Caki2 (cell line): ENCODE results near the gene BCAS4. TPM values are rescaled to one million over a fixed set of nuclear protein-coding genes. Genes with fewer than 3 reads are reported as not detected.

Experiments
- DNase-seq: peaks from one replicate; pipeline ENCODE4 v3.0.0-alpha.2; 2015; ENCODE audit warnings: low read depth
- in situ Hi-C: cut with HindIII; loops from 2 replicates; pipeline ENCODE4 v1.10.0; 2016; ENCODE audit warnings: low sequenced_read_pairs, low pct_unique_long_range_greater_than_20kb, mixed read lengths
- total RNA-seq: library from RNA; depleted of rRNA; stranded (reverse); fragments of >200 nt; shearing (Covaris generic); gene quantifications from 2 replicates; pipeline ENCODE4 v1.2.3, GENCODE V29; 2014; ENCODE audit warnings: low replicate concordance

Gene BCAS4
- total RNA-seq, 1 experiment from 2014 or later: 97.7 TPM

DNA sequence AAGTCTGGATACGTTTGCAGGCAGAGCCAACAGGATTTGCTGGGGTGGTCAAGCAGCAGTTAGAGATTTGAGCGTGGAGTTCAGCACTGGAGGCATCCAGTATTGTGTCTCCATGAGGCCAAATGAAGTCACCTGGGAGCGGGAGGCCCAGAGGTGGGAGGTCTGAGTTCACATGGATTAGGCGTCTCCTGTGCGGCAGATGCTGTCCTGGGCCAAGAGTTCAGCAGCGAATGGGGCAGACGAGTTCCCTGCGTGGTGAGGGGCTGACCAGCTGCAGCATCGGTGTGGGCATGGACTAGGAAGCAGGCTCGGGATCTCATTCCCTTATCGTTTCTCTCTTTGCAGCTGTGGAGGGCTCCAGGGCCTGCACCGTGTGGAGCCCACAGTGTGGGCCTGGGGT lies 66.2 kb downstream of the BCAS4 start:
- DNase-seq: no peak
- in situ Hi-C loops: no loop called here

DNA sequence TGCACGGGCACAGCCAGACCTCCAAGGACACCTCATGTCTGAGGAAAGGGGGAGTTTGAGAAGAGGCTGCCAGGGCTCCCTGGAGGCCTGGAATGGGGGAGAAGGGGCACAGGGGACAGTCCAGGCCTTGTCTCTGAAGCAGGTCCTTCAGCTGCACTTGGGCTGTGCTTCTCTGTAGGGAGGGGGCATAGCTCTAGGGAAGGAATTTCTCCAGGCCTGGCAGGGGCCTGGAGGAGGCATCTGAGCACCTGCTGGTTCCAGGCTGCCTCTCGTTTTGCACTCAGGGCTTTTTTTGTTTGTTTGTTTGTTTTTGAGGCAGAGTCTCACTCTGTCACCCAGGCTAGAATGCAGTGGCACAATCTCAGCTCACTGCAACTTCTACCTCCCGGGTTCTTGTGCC lies 67.7 kb downstream of the BCAS4 start:
- in situ Hi-C loops: no loop called here
- no peak for DNase-seq

DNA sequence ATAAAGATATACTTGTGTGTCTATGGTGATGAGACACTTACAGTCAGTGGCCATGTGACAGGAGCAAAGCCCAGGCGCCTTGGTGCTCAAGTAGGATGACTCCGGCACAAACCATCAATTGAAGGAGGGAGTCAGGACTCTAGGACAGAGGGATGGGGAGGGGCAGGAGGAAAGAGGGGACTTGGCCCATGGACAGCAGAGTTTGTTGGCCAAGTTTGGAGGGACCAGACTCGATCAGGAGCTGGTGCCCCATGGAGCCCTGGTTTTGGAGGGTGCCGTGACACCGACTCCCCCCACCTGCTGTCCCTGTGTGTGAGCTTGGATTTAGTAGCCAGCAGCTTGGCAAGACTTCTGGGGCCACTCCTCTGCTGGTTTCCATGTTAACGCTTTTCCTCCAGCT lies 70.3 kb downstream of the BCAS4 start:
- in situ Hi-C loops: no loop called here

DNA sequence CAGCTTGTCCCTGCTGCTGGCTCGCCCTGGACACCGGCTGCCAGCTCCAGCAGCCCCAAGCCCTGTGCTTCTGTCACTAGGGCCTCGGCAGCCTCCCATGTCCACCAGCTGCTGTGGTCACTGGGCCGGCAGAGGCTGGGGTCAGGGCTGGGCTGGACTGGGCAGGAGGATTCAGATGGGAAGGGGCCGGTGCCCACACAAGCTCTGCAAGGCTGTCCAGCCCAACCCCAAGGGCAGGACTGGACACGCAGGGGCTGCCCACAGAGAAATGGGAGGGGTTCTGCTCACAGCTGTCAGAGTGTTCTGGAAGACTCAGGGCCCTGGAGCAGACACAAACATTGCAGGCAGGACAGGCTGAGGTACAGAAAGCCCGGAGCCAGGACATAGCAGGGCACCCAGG lies 70.7 kb downstream of the BCAS4 start:
- in situ Hi-C loops: no loop called here
- no peak for DNase-seq

More for the DNA sequence above, 70.3 kb downstream of the BCAS4 start:
- no peak for DNase-seq

DNA sequence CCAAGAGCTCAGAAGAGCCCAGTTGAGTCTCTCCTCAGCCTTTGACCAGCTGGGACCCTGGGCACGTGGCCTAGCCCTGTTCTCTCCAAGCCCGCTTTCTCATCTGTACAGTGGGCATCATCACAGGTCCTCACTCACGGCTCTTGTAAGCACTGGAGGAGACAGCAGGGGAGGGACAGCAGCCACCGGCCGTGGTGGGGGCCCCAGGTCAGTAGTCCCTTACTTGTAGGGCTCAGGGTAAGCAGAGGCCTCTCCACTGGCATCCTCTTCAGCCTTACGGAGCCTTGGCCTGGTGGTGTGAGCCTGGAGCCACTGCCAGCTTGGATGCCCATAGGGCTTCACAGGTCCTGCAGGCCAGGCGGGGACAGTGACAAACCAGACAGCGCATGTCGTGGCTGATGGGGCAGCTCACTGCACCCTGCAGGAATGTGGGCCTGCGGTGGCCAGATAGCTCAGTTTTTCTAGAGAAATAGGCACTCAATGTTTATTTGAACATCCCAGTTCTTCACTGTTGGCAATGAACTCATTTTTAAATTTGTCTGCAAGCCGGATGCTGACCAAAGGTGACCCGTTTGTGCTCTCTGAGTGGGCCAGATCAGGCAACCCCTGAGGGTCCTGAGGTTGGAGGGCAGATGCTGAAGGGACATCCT lies 71.3 kb downstream of the BCAS4 start:
- no peak for DNase-seq
- in situ Hi-C loops: no loop called here

DNA sequence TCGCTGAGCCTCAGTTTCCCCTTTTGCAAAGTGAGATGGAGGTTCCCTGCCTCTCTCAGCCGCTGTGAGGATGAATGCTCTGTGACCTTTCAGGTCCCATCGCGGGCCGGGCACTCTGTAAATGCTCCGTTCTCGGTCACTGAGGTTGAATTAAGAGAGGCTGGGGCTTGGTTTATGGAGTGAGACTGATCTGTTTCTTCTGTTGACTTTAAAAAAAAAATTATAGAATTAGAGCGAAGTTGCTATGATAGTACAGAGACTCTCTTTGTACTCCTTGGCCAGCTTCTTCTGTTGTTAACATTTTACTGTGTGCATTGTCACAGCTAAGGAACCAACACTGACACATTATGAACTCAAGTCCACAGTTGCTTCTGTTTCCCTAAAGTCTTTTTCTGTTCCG lies 72.0 kb downstream of the BCAS4 start:
- in situ Hi-C loops: no loop called here
- no peak for DNase-seq

DNA sequence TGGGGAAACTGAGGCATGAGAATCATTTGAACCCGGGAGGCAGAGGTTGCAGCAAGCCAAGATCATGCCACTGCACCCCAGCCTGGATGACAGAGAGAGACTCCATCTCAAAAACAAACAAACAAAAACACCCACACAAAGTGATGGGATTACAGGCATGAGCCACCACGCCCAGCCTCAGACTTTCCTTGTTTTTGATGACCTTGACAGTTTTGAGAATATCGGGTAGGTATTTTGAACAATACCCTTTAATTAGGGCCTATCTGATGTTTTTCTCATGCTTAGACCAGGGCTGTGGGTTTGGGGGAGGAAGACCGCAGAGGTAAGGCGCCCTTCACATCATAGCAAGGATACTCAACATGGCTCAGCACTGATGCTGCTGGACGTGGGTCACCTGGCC lies 72.9 kb downstream of the BCAS4 start:
- in situ Hi-C loops: no loop called here
- no peak for DNase-seq

DNA sequence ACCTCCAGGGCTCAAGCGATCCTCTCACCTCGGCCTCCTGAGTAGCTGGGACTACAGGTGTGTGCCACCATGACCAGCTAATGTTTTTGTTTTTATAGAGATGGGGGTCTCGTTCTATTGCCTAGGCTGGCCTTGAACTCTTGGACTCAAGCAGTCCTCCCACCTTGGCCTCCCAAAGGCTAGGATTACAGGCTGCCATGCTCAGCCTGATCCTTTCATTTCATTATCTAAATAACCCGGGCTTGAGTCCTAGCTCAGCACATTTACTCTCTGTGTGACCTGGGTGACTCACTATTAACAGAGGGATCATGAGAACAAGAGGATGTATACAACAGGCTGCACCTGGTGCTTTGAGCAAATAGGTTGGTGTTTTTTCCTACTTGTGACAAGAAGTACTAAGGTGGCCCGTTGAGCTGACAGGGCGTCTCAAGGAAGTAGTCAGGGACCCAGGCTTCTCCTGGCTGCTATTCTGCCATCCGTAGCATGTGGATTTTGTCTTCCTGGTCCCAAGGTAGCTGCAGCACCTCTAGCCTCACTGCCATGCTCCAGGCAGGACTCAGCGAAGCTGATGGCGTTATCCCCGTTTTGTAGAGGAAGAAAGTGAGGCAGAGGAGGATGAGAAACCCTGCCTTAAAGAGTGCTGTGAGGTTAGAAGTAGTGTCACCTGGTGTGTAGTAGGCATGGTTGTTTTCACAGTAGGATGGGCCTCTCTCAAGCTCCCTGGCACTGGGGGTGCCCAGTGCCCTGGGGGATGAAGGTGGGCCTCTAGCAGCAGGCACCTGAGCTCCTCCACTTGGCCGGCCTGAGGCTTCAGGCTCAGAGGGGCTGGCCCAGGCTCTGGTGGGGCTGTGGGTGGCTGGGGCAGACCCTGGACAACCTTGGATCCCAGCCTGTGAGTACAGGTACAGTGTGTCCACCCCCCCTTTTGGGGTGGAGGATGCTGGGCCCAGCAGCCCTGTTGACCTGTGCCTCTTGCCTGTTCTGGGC lies 73.9 kb downstream of the BCAS4 start:
- in situ Hi-C loops: no loop called here

DNA sequence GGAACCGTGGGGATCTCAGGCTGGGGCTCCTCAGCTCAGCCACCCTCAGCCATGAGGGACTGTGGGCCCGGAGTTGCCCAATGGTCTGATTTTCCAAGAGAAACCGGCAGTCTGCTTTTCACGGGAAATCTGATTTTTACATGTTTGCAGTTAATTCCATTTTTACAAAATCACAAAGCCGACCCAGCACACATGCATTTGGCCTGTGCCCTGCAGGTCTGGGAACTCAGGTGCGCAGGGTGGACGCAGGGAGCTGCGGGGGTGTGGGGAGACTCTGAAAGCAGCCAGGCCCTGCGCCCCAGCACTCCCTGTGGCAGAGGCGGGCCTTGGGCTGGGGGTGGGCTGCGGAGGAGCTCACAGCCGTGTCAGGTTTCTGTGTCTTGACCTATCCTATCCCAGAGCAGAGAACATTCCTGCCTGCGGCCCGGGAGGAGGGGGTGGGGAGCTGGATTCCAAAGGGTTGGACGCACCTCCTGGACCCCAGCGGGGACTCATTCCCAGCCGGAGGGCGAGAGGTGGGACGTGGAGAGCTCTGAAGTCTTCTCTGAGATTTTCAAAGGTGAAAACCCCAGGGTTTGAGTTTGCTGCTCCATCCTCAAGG lies 75.8 kb downstream of the BCAS4 start:
- no peak for DNase-seq
- in situ Hi-C loops: no loop called here

More for the DNA sequence above, 73.9 kb downstream of the BCAS4 start:
- DNase-seq: peak; percentile 54

DNA sequence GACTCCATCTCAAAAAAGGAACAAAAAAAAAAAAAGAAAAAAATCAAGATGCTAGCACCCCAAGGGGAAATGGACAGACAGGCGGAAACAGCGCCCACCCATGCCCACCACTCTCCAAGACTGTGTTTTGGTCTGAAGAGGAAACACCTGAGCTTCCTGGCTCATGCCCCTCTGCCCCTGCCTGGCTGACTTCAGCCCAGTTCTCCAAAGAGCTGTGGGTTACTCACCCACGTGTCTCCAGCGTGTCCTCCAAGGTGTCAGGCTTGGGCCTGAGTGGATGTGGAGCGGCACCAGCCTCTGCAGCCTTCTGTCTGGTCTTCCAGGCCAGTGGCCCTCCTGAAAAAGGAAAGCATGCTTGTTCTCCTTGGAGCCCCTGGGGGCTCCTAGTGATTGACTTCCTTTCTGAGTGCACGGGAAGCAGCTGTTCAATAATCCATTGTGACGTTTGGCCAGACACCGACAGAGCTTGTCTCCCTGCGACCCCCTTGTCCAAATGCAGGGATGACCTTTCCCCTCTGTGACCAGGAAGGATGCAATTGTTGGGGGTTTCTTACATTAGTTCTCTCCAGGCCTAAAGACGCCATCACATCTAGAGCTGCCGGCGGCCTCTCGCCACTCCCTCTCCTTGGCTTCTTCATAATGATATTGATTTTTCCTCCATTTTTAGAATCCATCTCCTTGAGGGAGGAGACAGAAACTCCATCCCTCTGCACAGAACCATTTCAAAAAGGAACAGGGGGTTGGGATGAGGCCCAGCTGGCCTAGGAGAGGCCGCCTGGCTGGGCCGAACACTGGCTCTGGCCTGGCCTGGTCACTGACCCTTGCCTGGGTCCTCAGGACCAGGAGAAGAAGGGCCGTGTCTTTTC lies 77.9 kb downstream of the BCAS4 start:
- in situ Hi-C loops: no loop called here
- no peak for DNase-seq

DNA sequence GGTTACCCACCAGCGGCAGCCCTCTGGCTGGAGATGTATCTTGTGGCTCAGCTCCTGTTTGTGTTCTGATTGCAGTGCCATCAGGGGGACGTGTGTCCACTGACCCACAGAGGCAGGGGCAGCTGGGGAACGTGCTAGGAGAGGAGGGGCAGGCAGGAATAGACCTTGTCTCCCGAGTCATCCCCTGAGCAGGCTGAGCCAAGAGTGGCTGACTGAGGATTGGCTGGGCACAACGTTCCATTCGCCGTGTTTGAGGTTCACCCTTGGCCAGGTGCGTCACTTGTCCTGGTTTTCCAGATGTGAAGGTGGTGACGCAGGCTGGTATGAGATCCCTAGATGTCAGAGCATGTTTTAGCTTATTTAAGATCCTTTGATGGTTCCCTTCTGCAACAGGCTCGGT lies 78.7 kb downstream of the BCAS4 start:
- in situ Hi-C loops: no loop called here
- no peak for DNase-seq

DNA sequence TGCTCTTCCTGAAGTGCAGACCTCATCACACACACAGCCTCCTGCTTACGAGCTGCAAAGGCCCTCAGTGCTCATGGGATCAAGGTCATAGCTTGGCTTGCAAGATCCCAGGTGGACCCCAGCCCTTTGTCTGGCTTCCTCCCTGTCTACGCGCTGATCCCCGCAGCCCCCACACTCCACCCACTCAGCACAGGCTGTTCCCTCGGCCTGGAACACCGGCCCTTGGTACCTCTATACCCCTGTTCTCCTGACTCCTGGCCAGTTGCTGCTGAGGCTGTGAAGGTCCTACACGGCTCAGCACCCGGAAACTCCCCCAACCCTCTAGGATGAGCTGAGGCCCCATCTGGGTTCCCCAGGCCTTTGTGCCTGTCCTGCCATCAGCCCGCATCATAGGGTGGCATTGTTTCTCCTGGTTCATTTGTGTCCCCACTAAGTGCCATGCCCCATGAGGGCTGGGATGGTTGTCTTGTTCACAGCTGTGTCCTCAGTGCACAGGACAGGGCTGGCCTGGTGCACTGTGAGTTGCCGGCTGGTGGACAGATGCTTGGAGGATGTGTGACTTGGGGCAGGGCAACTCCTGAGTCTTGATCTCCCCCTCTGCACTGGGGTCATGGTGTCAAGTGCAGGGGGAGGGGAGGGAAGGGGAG lies 79.4 kb downstream of the BCAS4 start:
- no peak for DNase-seq
- in situ Hi-C loops: no loop called here

DNA sequence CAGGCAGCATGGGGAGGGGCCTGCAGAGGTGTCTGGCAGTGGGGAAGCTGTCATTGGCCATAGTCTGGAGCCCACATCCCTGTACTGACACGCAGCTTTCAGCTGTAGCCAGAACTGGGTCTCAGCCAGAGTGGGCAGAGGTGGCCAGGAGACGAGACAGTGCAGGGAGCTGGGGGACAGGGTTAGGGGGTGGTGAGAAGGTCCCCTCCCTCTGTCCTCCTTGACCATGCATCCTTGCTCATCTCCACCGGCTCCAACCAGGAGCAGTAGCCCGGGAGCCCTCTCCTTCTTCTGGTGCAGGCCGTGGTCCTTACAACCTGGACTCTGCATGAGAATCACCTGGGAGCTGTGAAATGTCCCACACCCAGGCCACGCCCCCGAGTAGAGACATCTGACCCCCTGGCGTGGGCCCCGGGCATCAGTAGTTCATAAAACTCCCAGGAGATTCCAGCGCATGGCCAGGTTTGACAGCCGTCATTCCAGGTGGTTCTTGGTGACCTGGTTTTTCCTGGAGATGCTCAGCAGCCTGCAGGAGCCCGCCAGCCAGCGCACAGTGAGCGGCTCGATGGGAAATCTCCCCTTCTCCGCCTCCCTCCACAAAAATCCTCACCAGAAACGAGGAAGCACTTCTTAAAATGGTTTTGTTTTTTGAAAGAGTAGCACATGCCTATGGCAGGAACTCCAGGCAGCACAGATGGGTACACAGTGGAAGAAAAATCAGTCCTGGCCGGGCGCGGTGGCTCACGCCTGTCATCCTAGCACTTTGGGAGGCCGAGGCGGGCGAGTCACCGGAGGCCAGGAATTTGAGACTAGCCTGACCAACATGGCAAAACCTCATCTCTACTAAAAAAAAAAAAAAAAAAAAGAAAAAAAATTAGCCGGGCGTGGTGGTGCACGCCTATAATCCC lies 80.2 kb downstream of the BCAS4 start:
- DNase-seq: no peak
- in situ Hi-C loops: no loop called here

DNA sequence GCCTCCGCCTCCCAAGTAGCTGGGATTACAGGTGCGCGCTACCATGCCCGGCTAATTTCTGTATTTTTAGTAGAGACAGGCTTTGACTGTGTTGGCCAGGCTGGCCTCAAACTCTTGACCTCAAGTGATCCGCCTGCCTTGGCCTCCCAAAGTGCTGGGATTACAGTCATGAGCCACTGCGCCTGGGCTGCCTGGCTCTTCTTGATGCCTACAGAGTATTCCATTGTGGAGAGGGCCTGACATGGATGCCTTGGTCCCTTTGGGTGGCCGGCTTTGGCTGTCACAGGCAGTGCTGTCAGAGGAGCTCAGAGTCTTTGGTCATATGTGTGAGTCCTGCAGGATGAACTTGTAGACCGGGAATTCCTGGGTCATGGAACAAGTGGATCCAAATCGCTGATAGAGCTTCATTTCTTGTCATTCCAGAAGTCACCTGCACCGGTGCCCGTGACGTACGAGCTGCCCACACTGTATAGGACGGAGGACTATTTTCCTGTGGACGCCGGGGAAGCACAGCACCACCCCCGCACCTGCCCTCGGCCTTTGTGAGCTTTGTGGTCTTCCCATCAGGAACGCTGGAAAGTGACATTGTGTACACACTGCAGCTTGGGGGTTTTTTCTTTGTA lies 81.3 kb downstream of the BCAS4 start:
- in situ Hi-C loops: no loop called here
- no peak for DNase-seq

DNA sequence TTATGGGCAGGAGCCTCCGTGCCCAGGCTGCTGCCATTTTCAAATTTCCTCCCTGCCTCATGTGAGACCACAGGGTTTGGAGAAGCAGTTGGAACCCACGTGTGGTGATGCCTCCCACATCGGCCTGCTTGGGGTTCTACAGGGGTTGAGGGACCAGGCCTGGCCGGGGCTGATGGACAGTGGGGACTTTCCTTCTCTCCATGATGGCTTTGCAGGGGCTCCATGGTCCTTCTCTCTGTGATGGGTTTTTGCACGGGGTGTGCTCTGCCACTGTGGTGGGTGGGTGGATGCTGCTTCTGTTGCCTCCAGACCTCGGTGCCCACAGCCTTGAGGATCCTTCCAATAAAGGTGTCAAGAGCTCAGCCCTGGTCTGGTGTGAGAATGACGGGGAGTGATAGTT lies 82.0 kb downstream of the BCAS4 start:
- in situ Hi-C loops: no loop called here
- no peak for DNase-seq

DNA sequence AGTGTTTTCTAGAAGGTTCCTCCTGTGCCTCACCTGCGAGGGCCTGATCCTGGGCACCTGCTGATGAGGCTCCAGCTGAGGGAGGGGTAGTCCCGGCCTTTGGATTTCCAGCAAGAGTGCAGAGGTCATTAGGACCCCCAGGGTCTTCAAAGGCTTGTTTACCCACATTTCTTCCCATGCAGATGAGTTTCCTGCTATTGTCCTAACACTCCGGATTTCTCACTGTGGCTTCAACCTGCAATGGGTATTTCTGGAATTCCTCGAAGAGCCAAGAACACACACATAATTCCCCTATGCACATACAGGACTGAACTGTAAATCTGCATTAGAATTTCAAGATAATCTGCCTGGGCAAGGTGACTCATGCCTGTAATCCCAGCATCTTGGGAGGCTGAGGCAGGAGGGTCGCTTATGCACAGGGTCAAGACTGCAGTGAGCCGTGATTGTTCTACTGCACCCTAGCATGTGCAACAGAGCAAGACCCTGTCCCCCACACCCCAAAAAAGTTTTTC lies 82.4 kb downstream of the BCAS4 start:
- in situ Hi-C loops: no loop called here
- DNase-seq: no peak
